Vagina (tissue), 2 donors: ENCODE data around the gene PDE9A. TPM values are rescaled to one million over a fixed set of nuclear protein-coding genes. Genes with fewer than 3 reads are reported as not detected.

Experiments used
- DNase-seq, 2 donors: peaks; one replicate each; pipeline ENCODE4 v3.0.0-alpha.2; 2017; ENCODE audit errors: extremely low spot score in 2 of 2
- H3K27ac ChIP-seq: fragments of 200-600 bp; sonication (generic); one replicate; pipeline ENCODE4 v1.5.1; 2019
- H3K27me3 ChIP-seq: fragments of 200-600 bp; sonication (generic); one replicate; pipeline ENCODE4 v1.5.1; 2019
- H3K36me3 ChIP-seq, 2 donors: fragments of 200-600 bp; sonication (generic); one replicate each; pipeline ENCODE4 v1.5.1; 2017 to 2019
- H3K4me1 ChIP-seq: fragments of 200-600 bp; sonication (generic); one replicate; pipeline ENCODE4 v1.5.1; 2019
- H3K4me3 ChIP-seq, 2 donors: fragments of 200-600 bp; sonication (generic); 1 replicate in 1 of 2; 2 replicates in 1 of 2; pipeline ENCODE4 v1.5.1; 2016 to 2019
- H3K9me3 ChIP-seq: fragments of 200-600 bp; sonication (generic); one replicate; pipeline ENCODE4 v1.5.1; 2019
- POLR2A ChIP-seq, 2 donors: fragments of 450-650 bp; IDR thresholded peaks; one replicate each; pipeline ENCODE4 v1.6.1; 2017; ENCODE audit warnings: antibody characterized with exemption in 2 of 2, mild to moderate bottlenecking in 2 of 2, moderate library complexity in 2 of 2
- POLR2AphosphoS5 ChIP-seq, 2 donors: sonication (generic); formaldehyde crosslinking; IDR thresholded peaks; one replicate each; pipeline ENCODE4 v1.9.0; 2017; ENCODE audit warnings: antibody characterized with exemption in 2 of 2, mild to moderate bottlenecking in 2 of 2, low read depth in 1 of 2; ENCODE audit not compliant: insufficient read depth in 1 of 2
- intact Hi-C: fragments of 100-400 bp; cut with DNase I; formaldehyde crosslinking; loops from one replicate; pipeline ENCODE4 v1.15.1; 2023
- total RNA-seq: library from RNA; depleted of rRNA; stranded (reverse); fragments of >200 nt; gene quantifications from one replicate; pipeline ENCODE4 v1.2.3, GENCODE V29; 2016
- TF ChIP-seq, protein P1 (sequence below), 3 experiments: fragments of 450-650 bp in 2 of 3; fragments of 200-600 bp in 1 of 3; sonication (generic) in 1 of 3; IDR thresholded peaks; one replicate each; pipeline ENCODE4 v1.5.1; 2017 to 2019; ENCODE audit warnings: antibody characterized with exemption in 3 of 3, mild to moderate bottlenecking in 2 of 3, moderate library complexity in 2 of 3

PDE9A gene
- total RNA-seq, 1 donor from 2014 or later, result 9.6 TPM

DNA sequence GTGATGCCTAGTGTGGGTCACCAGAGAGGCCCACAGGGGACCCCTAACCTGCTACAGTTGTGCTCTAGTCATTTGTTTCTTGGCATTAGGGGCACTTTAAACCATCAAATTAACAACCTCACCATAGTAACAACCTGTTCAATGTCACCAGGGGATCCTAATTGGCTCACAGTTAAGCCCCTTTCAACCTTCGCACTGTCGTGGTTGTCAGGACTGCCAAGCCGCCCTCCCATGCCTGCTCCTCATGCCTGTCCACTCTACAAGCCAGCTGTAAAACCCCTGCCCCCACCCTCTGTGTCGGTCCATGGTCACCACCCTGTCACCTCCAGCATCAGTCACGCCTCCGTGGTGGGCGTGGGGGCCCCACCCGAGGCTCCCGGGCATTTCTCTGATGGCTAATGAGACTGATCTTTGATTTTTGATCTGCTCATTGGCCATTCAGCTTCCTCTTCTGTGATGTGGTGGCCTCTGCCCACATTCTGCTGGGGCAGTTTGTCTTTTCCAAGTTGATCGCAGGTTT, 129.4 kb downstream of the PDE9A start:
- Histone ChIP-seq H3K9me3 (no peaks in the 10 kb centered on the region), H3K4me3 (no peak overlapping the region), H3K27me3 (no peaks in the 10 kb centered on the region), H3K27ac (no peak overlapping the region), H3K36me3 (no peaks in the 10 kb centered on the region), H3K4me1 (peaks cover 11% of the 10 kb centered on the region)
- DNase-seq, result no peak
- TF ChIP-seq, protein P1, sequence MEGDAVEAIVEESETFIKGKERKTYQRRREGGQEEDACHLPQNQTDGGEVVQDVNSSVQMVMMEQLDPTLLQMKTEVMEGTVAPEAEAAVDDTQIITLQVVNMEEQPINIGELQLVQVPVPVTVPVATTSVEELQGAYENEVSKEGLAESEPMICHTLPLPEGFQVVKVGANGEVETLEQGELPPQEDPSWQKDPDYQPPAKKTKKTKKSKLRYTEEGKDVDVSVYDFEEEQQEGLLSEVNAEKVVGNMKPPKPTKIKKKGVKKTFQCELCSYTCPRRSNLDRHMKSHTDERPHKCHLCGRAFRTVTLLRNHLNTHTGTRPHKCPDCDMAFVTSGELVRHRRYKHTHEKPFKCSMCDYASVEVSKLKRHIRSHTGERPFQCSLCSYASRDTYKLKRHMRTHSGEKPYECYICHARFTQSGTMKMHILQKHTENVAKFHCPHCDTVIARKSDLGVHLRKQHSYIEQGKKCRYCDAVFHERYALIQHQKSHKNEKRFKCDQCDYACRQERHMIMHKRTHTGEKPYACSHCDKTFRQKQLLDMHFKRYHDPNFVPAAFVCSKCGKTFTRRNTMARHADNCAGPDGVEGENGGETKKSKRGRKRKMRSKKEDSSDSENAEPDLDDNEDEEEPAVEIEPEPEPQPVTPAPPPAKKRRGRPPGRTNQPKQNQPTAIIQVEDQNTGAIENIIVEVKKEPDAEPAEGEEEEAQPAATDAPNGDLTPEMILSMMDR (IDR thresholded peaks at IDR 0.05), result no peak
- TF ChIP-seq POLR2A (IDR thresholded peaks at IDR 0.05), result no peak
- TF ChIP-seq POLR2AphosphoS5 (IDR thresholded peaks at IDR 0.05; ENCODE audit: insufficient read depth in 1 of 2, low read depth in 1 of 2), result no peak
- intact Hi-C loops, result no loop called here

DNA sequence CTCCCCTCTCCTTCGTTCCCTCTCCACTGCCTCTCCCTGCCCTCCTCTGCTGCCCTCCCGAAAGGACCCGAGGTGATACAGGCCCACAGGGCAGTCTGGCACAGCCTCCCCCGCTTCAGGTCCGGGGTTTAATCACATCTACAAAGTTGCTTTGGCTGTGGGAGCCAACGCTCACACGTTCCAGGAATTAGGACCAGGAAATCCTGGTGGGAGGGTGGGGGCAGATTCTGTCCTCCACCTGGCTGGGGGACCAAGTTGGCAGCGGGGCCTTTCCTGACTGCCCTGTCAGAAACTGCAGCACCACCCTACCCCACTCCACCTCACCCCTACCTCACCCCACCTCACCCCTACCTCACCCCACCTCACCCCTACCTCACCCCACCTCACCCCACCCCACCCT, 130.9 kb downstream of the PDE9A start:
- Histone ChIP-seq H3K27me3 (no peaks in the 10 kb centered on the region), H3K27ac (peak overlapping the region; percentile 46), H3K4me3 (no peak overlapping the region), H3K9me3 (no peaks in the 10 kb centered on the region), H3K4me1 (peaks cover 11% of the 10 kb centered on the region), H3K36me3 (no peaks in the 10 kb centered on the region)
- TF ChIP-seq POLR2A (IDR thresholded peaks at IDR 0.05) (no peak), POLR2AphosphoS5 (IDR thresholded peaks at IDR 0.05; ENCODE audit: insufficient read depth in 1 of 2, low read depth in 1 of 2) (peak in 1 of 2 donors; percentile 25)
- intact Hi-C loops, result no loop called here
- no peak for DNase-seq

DNA sequence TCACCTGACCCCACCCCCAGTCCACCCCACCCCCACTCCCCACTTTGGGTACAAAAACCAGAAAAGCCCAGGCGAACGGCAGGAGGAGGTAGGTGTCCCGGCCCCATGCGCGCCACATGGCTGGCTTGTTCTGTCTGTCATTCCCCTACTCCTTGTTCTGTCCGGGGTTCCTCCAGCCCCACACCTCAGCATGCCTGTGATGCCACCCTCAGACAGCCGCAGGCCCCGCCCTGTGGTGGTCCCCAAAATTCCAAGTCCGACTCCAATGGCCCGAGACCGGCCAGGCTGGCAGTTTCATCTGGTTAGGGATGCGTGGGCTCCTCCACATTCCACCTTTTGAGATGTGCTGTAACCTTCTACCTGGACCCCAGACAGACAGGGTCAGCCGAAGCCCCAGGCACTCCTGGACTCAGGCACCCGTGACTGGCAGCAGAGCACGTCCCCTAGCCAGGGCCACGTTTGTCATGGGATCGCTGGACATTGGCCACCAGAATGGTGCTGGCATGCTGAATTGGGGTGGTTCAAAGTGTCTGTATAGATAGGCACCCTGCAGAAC, 131.6 kb downstream of the PDE9A start:
- H3K4me1 ChIP-seq, result peaks cover 11% of the 10 kb centered on the region
- intact Hi-C loops, result no loop called here
- no peaks in the 10 kb centered on the region for H3K36me3 ChIP-seq
- no peak for TF ChIP-seq POLR2A (IDR thresholded peaks at IDR 0.05)
- TF ChIP-seq, protein P1 (IDR thresholded peaks at IDR 0.05), result no peak
- no peak for TF ChIP-seq POLR2AphosphoS5 (IDR thresholded peaks at IDR 0.05; ENCODE audit: insufficient read depth in 1 of 2, low read depth in 1 of 2)
- no peaks in the 10 kb centered on the region for H3K27me3 ChIP-seq
- DNase-seq, result no peak
- H3K4me3 ChIP-seq, result no peak overlapping the region
- H3K27ac ChIP-seq, result no peak overlapping the region
- H3K9me3 ChIP-seq, result no peaks in the 10 kb centered on the region

DNA sequence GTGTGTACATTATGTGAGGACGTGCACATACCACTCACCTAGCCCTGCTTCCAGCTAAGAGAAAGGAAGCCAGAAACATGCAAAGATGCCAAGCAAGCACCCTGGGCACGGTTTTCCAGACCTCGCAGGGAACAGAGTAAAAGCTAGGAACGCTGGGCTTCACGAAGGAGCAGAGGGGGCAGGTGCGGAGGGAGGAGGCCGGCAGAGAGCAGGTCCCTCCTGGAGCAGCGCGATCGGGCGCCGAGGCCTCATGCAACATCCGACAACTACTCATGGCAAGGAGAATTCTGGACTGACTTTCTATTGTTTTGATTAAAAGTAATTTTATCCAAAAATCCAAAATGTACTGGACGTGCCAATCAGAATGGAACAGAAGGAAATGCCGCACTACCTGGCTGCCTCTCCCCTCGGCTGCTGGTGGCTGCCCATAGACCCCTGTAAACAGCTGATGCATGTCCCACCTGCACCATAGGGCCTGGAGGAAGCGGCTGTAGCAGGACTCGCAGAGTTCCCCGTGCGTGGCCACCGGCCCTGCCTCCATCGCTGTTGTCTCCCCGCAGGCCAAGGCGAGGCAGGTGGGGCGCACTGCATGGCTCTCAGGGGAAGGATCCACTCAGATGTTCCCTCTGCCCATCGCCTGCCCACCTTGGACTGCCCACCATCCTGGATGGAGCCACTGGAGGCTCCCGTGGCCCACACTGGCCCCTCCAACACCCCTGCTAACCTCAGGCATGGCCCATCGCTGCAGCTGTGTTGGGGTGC, 132.4 kb downstream of the PDE9A start:
- Histone ChIP-seq H3K36me3 (no peaks in the 10 kb centered on the region), H3K27me3 (no peaks in the 10 kb centered on the region), H3K4me1 (peaks cover 10% of the 10 kb centered on the region), H3K9me3 (no peaks in the 10 kb centered on the region), H3K27ac (no peak overlapping the region), H3K4me3 (no peak overlapping the region)
- intact Hi-C loops, result no loop called here
- TF ChIP-seq POLR2AphosphoS5 (IDR thresholded peaks at IDR 0.05; ENCODE audit: insufficient read depth in 1 of 2, low read depth in 1 of 2) (no peak), POLR2A (IDR thresholded peaks at IDR 0.05) (no peak)
- TF ChIP-seq, protein P1 (IDR thresholded peaks at IDR 0.05), result no peak
- no peak for DNase-seq

DNA sequence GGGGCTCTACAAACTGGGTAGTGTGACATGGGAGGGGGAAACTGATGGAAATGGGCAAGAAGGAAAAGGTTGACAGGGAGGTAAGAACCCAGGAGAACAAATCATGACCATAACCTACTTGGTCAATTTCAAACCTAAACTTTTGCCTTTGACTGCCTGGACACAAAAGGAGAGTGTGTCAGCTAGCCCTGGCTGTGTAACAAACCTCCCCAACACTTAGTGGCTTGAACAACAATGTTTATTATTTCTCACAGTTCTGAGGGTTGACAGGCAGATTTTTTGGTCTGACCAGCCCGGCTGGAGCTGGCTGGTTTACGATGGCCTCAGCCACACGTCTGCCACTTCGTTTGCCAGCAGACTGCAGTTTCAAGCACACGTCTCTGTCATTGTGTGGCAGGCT, 133.5 kb downstream of the PDE9A start:
- no peak for TF ChIP-seq POLR2A (IDR thresholded peaks at IDR 0.05)
- no peak for TF ChIP-seq POLR2AphosphoS5 (IDR thresholded peaks at IDR 0.05; ENCODE audit: insufficient read depth in 1 of 2, low read depth in 1 of 2)
- TF ChIP-seq, protein P1 (IDR thresholded peaks at IDR 0.05), result no peak
- Histone ChIP-seq H3K9me3 (no peaks in the 10 kb centered on the region), H3K27ac (no peak overlapping the region), H3K4me1 (no peaks in the 10 kb centered on the region), H3K4me3 (no peak overlapping the region), H3K36me3 (no peaks in the 10 kb centered on the region), H3K27me3 (no peaks in the 10 kb centered on the region)
- DNase-seq, result no peak
- intact Hi-C loops, result no loop called here
